ENCODE measurements around the gene ZNF785.

GRCh38 chr16:30533146-30533522 is 52.4 kb downstream of the ZNF785 start:
- no peak for TF ChIP-seq GATA2 (IDR thresholded peaks at IDR 0.05; ENCODE audit: low read depth, low read length)
- no peak for TF ChIP-seq GATA3 (IDR thresholded peaks at IDR 0.05; ENCODE audit: low read depth, low read length)

All from SH-SY5Y (cell line).